IMR-90 (cell line): ENCODE measurements around the gene CD69. TPM values are rescaled to one million over a fixed set of nuclear protein-coding genes. Genes with fewer than 3 reads are reported as not detected.

ENCODE experiments used
- ATAC-seq: fragments of 200-7000 bp; cut with Tn5 transposase; 2 replicates; pipeline ENCODE4 v1.9.1; 2020; ENCODE audit warnings: low read depth, mild to moderate bottlenecking, moderate library complexity
- BruUV-seq: library from RNA; stranded (reverse); fragments of 400-500 nt; replicated peaks from 2 replicates; lab custom pipeline; 2021; lab: Mats Ljungman, UMichigan
- CTCF ChIA-PET: fragments of 300-600 bp; formaldehyde crosslinking; extraction: SDS; loops from one replicate; lab custom pipeline; 2021; ENCODE audit warnings: antibody characterized with exemption; lab: Yijun Ruan, JAX
- POLR2A ChIA-PET: fragments of 300-600 bp; sonication (Branson Sonifier 250); formaldehyde crosslinking; loops from one replicate; lab custom pipeline; 2022; ENCODE audit warnings: antibody characterized with exemption; ENCODE audit not compliant: unreplicated experiment; lab: Charles Lee
- DNase-seq: peaks from one replicate; pipeline ENCODE4 v3.0.0; 2013
- H2AFZ ChIP-seq: replicated peaks from 2 replicates; pipeline ENCODE3; 2013; ENCODE audit warnings: low read length, mild to moderate bottlenecking; ENCODE audit not compliant: poor library complexity
- H2AK5ac ChIP-seq: 2 replicates; pipeline ENCODE4 v1.6.1; 2013; ENCODE audit warnings: low read depth, low read length, inconsistent platforms
- H2AK9ac ChIP-seq: replicated peaks from 2 replicates; pipeline ENCODE3; 2013; ENCODE audit warnings: mild to moderate bottlenecking, low read depth, low read length, moderate library complexity; ENCODE audit not compliant: poor library complexity
- H2BK120ac ChIP-seq: 2 replicates; pipeline ENCODE4 v1.6.1; 2013; ENCODE audit warnings: low read depth, low read length, inconsistent platforms
- H2BK15ac ChIP-seq: 3 replicates; pipeline ENCODE4 v1.6.1; 2013; ENCODE audit warnings: low read depth, low read length, inconsistent platforms
- H2BK20ac ChIP-seq: 2 replicates; pipeline ENCODE4 v1.6.1; 2013; ENCODE audit warnings: low read depth, mild to moderate bottlenecking, inconsistent platforms, low read length, moderate library complexity
- H2BK5ac ChIP-seq: 2 replicates; pipeline ENCODE4 v1.6.1; 2013; ENCODE audit warnings: mild to moderate bottlenecking, low read depth, low read length, inconsistent platforms; ENCODE audit not compliant: poor library complexity, severe bottlenecking
- H3K14ac ChIP-seq: replicated peaks from 2 replicates; pipeline ENCODE4 v1.6.1; 2013; ENCODE audit warnings: low read depth, low read length, inconsistent platforms
- H3K18ac ChIP-seq: 2 replicates; pipeline ENCODE4 v1.6.1; 2013; ENCODE audit warnings: low read depth, low read length, control low read depth
- H3K23ac ChIP-seq: 2 replicates; pipeline ENCODE4 v1.6.1; 2013; ENCODE audit warnings: low read depth, low read length, inconsistent platforms
- H3K27ac ChIP-seq: 2 replicates; pipeline ENCODE4 v1.5.1; 2013; ENCODE audit warnings: mild to moderate bottlenecking, control low read depth, low read length; ENCODE audit not compliant: insufficient read depth
- H3K27me3 ChIP-seq: 2 replicates; pipeline ENCODE4 v1.6.1; 2013; ENCODE audit warnings: low read length; ENCODE audit not compliant: control insufficient read depth, insufficient read depth
- H3K36me3 ChIP-seq: 2 replicates; pipeline ENCODE4 v1.6.1; 2013; ENCODE audit warnings: low read length, mixed read lengths; ENCODE audit not compliant: control insufficient read depth, insufficient read depth
- H3K4ac ChIP-seq: 2 replicates; pipeline ENCODE4 v1.6.1; 2013; ENCODE audit warnings: low read depth, low read length, inconsistent platforms
- H3K4me1 ChIP-seq: 2 replicates; pipeline ENCODE4 v1.6.1; 2013; ENCODE audit warnings: low read length, mixed read lengths; ENCODE audit not compliant: control insufficient read depth, insufficient read depth
- H3K4me2 ChIP-seq: 2 replicates; pipeline ENCODE4 v1.6.1; 2013; ENCODE audit warnings: low read depth, mild to moderate bottlenecking, control low read depth, low read length, moderate library complexity
- H3K4me3 ChIP-seq: 2 replicates; pipeline ENCODE4 v1.5.1; 2013; ENCODE audit warnings: low read depth, mild to moderate bottlenecking, control low read depth, low read length, moderate library complexity; ENCODE audit not compliant: insufficient read depth
- H3K56ac ChIP-seq: 2 replicates; pipeline ENCODE4 v1.6.1; 2013; ENCODE audit warnings: low read length, inconsistent platforms; ENCODE audit not compliant: insufficient read depth; ENCODE audit errors: extremely low read depth
- H3K79me1 ChIP-seq, 2 experiments: 2 replicates each; pipeline ENCODE4 v1.6.1; 2013; ENCODE audit warnings: low read length in 2 of 2, inconsistent platforms in 1 of 2, low read depth in 1 of 2
- H3K9ac ChIP-seq: 2 replicates; pipeline ENCODE4 v1.6.1; 2013; ENCODE audit warnings: low read depth, low read length, control low read depth
- H3K9me1 ChIP-seq: 2 replicates; pipeline ENCODE4 v1.6.1; 2013; ENCODE audit warnings: low read length, inconsistent platforms; ENCODE audit not compliant: insufficient read depth
- H3K9me3 ChIP-seq: 2 replicates; pipeline ENCODE4 v1.6.1; 2013; ENCODE audit warnings: low read length; ENCODE audit not compliant: control insufficient read depth, insufficient read depth
- H4K20me1 ChIP-seq: 2 replicates; pipeline ENCODE4 v1.6.1; 2013; ENCODE audit warnings: low read length, inconsistent platforms; ENCODE audit not compliant: insufficient read depth
- H4K5ac ChIP-seq: 2 replicates; pipeline ENCODE4 v1.6.1; 2013; ENCODE audit warnings: mild to moderate bottlenecking, low read depth, low read length, control low read depth
- H4K8ac ChIP-seq, 2 experiments: 2 replicates each; pipeline ENCODE4 v1.6.1; 2013; ENCODE audit warnings: low read depth in 2 of 2, low read length in 2 of 2, control low read depth in 1 of 2, inconsistent platforms in 1 of 2
- H4K91ac ChIP-seq: 2 replicates; pipeline ENCODE4 v1.6.1; 2013; ENCODE audit warnings: low read depth, low read length, inconsistent platforms; ENCODE audit not compliant: insufficient read depth
- POLR2A ChIP-seq: IDR thresholded peaks from 2 replicates; pipeline ENCODE4 v1.6.1; 2012; ENCODE audit warnings: mild to moderate bottlenecking, low read depth, low read length
- RAD21 ChIP-seq: IDR thresholded peaks from 2 replicates; pipeline ENCODE4 v1.6.1; 2012; ENCODE audit warnings: low read length, improper control_type of control experiment
- RCOR1 ChIP-seq: IDR thresholded peaks from 2 replicates; pipeline ENCODE4 v1.6.1; 2012; ENCODE audit warnings: mild to moderate bottlenecking, low read length, improper control_type of control experiment; ENCODE audit not compliant: insufficient replicate concordance
- RFX5 ChIP-seq: IDR thresholded peaks from 2 replicates; pipeline ENCODE4 v1.8.0; 2012; ENCODE audit warnings: low read depth, mild to moderate bottlenecking, low read length, moderate library complexity
- SMC3 ChIP-seq: fragments of 150-350 bp; IDR thresholded peaks from 2 replicates; pipeline ENCODE4 v1.6.1; 2016; ENCODE audit warnings: low read depth, mild to moderate bottlenecking, antibody characterized with exemption, low read length, moderate library complexity
- USF2 ChIP-seq: fragments of 150-350 bp; IDR thresholded peaks from 2 replicates; pipeline ENCODE4 v1.6.1; 2017; ENCODE audit warnings: mild to moderate bottlenecking, antibody characterized with exemption, low read length, low read depth
- WGBS, 2 experiments: methylation state at CpG; one replicate each; pipeline versions ENCODE4 v1.1.5 to v1.1.7; 2013; ENCODE audit warnings: missing lambda C conversion rate in 2 of 2; ENCODE audit not compliant: insufficient read length in 1 of 2; ENCODE audit errors: extremely low coverage in 2 of 2; 5-methylcytosine and 5-hydroxymethylcytosine counted together
- dilution Hi-C: fragments of 300-500 bp; cut with HindIII; formaldehyde crosslinking; loops from one replicate; pipeline ENCODE4 v1.14.3; 2018; ENCODE audit warnings: low sequenced_read_pairs; ENCODE audit not compliant: unreplicated experiment
- in situ Hi-C: fragments of 300-500 bp; cut with MboI; formaldehyde crosslinking; loops from 3 replicates; pipeline ENCODE4 v1.14.3; 2019; ENCODE audit warnings: low sequenced_read_pairs, inconsistent platforms, mixed read lengths
- intact Hi-C: fragments of 100-400 bp; cut with micrococcal nuclease; formaldehyde crosslinking; loops from 2 replicates; pipeline ENCODE4 v1.10.0; 2022
- polyA plus RNA-seq, 3 experiments: library from polyadenylated mRNA; depleted of rRNA; stranded (reverse); fragments of >200 nt; gene quantifications; 2 replicates each; pipeline ENCODE4 v1.2.3, GENCODE V29; 2012; ENCODE audit warnings: low replicate concordance in 1 of 3
- total RNA-seq: library from RNA; depleted of rRNA; stranded (reverse); fragments of >200 nt; gene quantifications from 2 replicates; pipeline ENCODE4 v1.2.3, GENCODE V29; 2012
- TF ChIP-seq, protein P1 (sequence below): conservative IDR thresholded peaks from 2 replicates; pipeline ENCODE4 v1.5.1; 2012; ENCODE audit warnings: mild to moderate bottlenecking, low read depth, low read length, improper control_type of control experiment

Gene CD69
- total and polyA plus RNA-seq, 2 of the 4 experiments (the other 2 are of a cell fraction), result not detected

DNA sequence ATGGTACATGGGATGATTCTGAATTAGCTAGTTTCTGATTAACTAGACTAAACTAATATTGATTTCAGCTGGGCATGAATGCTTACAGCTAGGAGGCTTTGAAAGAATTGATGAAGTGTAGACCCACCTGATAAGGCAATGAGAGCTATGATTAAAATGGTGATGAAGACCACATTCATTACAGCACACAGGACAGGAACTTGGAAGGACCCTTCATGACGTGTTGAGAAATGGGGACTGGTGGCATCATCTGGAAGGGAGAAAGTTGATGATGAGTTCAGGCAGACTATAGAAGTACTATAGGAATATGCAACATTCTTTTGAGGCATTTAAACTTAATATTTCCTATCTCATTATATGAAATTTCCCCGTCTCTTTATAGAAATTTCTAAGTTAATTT, 4.5 kb downstream of the CD69 start:
- H3K14ac ChIP-seq, result no peak overlapping the region
- no peak overlapping the region for H3K23ac ChIP-seq
- no peak overlapping the region for H3K9ac ChIP-seq
- POLR2A ChIA-PET, result no interaction called here
- WGBS, 2 experiments, result no CpG with 5 or more reads among the region's 2 CpGs
- no peak overlapping the region for H2AK9ac ChIP-seq
- no peak overlapping the region for H2BK120ac ChIP-seq
- H3K9me1 ChIP-seq, result no peaks in the 10 kb centered on the region
- ATAC-seq, result no peak
- H3K79me1 ChIP-seq, result no peaks in the 10 kb centered on the region
- no peak overlapping the region for H3K27ac ChIP-seq
- H3K27me3 ChIP-seq, result no peaks in the 10 kb centered on the region
- H2BK15ac ChIP-seq, result no peak overlapping the region
- intact Hi-C loops, result no loop called here
- in situ Hi-C loops, result no loop called here
- no peak overlapping the region for H3K56ac ChIP-seq
- H3K36me3 ChIP-seq, result no peaks in the 10 kb centered on the region
- DNase-seq, result no peak
- H3K18ac ChIP-seq, result no peak overlapping the region
- H2BK20ac ChIP-seq, result no peak overlapping the region
- no peak overlapping the region for H3K4me3 ChIP-seq
- H3K4me2 ChIP-seq, result no peak overlapping the region
- H2AK5ac ChIP-seq, result no peak overlapping the region
- H4K91ac ChIP-seq, result no peak overlapping the region
- dilution Hi-C loops, result no loop called here
- H3K4ac ChIP-seq, result no peak overlapping the region
- no peaks in the 10 kb centered on the region for H3K4me1 ChIP-seq
- H4K5ac ChIP-seq, result no peak overlapping the region
- H4K8ac ChIP-seq, result no peak overlapping the region
- no peaks in the 10 kb centered on the region for H4K20me1 ChIP-seq
- H2BK5ac ChIP-seq, result no peak overlapping the region
- no TSS peak for BruUV-seq
- no peak overlapping the region for H2AFZ ChIP-seq
- no peaks in the 10 kb centered on the region for H3K9me3 ChIP-seq
- CTCF ChIA-PET, result no interaction called here
- TF ChIP-seq RCOR1, result no peak
- no peak for TF ChIP-seq POLR2A
- TF ChIP-seq, protein P1, sequence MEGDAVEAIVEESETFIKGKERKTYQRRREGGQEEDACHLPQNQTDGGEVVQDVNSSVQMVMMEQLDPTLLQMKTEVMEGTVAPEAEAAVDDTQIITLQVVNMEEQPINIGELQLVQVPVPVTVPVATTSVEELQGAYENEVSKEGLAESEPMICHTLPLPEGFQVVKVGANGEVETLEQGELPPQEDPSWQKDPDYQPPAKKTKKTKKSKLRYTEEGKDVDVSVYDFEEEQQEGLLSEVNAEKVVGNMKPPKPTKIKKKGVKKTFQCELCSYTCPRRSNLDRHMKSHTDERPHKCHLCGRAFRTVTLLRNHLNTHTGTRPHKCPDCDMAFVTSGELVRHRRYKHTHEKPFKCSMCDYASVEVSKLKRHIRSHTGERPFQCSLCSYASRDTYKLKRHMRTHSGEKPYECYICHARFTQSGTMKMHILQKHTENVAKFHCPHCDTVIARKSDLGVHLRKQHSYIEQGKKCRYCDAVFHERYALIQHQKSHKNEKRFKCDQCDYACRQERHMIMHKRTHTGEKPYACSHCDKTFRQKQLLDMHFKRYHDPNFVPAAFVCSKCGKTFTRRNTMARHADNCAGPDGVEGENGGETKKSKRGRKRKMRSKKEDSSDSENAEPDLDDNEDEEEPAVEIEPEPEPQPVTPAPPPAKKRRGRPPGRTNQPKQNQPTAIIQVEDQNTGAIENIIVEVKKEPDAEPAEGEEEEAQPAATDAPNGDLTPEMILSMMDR, result no peak
- no peak for TF ChIP-seq RFX5
- no peak for TF ChIP-seq RAD21
- TF ChIP-seq SMC3, result no peak
- no peak for TF ChIP-seq USF2
